Fibroblast of skin of right biceps (primary cell): ENCODE data around the gene HMHB1.

Source experiments
- DNase-seq: peaks from one replicate; pipeline ENCODE4 v3.0.0-alpha.2; 2013

HMHB1 gene

GRCh38 chr5:143812085-143812705, at the start of gene HMHB1:
HMHB1 (plus strand) TSS chr5:143812161.
- no peak for DNase-seq

- DNase-seq: no peak
Measured at GRCh38 chr5:143762636-143763220, 49.2 kb upstream of the HMHB1 start.

- DNase-seq: no peak
Measured at GRCh38 chr5:143767162-143767561, 44.8 kb upstream of the HMHB1 start.

- no peak for DNase-seq
Measured at GRCh38 chr5:143769026-143769786, 42.8 kb upstream of the HMHB1 start.

- no peak for DNase-seq
Measured at GRCh38 chr5:143770450-143770849, 41.5 kb upstream of the HMHB1 start.

GRCh38 chr5:143771189-143771588, 40.8 kb upstream of the HMHB1 start:
- no peak for DNase-seq

- DNase-seq: no peak
Measured at GRCh38 chr5:143771602-143772001, 40.4 kb upstream of the HMHB1 start.

- DNase-seq: no peak
Measured at GRCh38 chr5:143772621-143773020, 39.3 kb upstream of the HMHB1 start.

- DNase-seq: peak; percentile 77
Measured at GRCh38 chr5:143775258-143775657, 36.7 kb upstream of the HMHB1 start.

- DNase-seq: no peak
Measured at GRCh38 chr5:143776951-143777350, 35.0 kb upstream of the HMHB1 start.

GRCh38 chr5:143779506-143779905, 32.5 kb upstream of the HMHB1 start:
- DNase-seq: no peak

- DNase-seq: peak; percentile 29
Measured at GRCh38 chr5:143781993-143782520, 29.9 kb upstream of the HMHB1 start.

GRCh38 chr5:143782588-143783386, 29.2 kb upstream of the HMHB1 start:
- DNase-seq: peak; percentile 66

- DNase-seq: no peak
Measured at GRCh38 chr5:143788401-143788800, 23.6 kb upstream of the HMHB1 start.

GRCh38 chr5:143790457-143791112, 21.4 kb upstream of the HMHB1 start:
- peak; percentile 21 for DNase-seq

- peak; percentile 58 for DNase-seq
Measured at GRCh38 chr5:143791848-143792731, 19.9 kb upstream of the HMHB1 start.

GRCh38 chr5:143793249-143793648, 18.7 kb upstream of the HMHB1 start:
- DNase-seq: peak; percentile 30

- DNase-seq: no peak
Measured at GRCh38 chr5:143796125-143796524, 15.8 kb upstream of the HMHB1 start.

GRCh38 chr5:143796753-143797152, 15.2 kb upstream of the HMHB1 start:
- no peak for DNase-seq

GRCh38 chr5:143800715-143801114, 11.2 kb upstream of the HMHB1 start:
- DNase-seq: no peak

GRCh38 chr5:143801252-143801939, 10.6 kb upstream of the HMHB1 start:
- DNase-seq: no peak
